HS-5 (cell line): ENCODE data around the gene ZNF552.

ENCODE experiments used
- DNase-seq: peaks from one replicate; pipeline ENCODE4 v3.0.0-alpha.2; 2012; ENCODE audit warnings: low read depth

The ZNF552 gene

DNA sequence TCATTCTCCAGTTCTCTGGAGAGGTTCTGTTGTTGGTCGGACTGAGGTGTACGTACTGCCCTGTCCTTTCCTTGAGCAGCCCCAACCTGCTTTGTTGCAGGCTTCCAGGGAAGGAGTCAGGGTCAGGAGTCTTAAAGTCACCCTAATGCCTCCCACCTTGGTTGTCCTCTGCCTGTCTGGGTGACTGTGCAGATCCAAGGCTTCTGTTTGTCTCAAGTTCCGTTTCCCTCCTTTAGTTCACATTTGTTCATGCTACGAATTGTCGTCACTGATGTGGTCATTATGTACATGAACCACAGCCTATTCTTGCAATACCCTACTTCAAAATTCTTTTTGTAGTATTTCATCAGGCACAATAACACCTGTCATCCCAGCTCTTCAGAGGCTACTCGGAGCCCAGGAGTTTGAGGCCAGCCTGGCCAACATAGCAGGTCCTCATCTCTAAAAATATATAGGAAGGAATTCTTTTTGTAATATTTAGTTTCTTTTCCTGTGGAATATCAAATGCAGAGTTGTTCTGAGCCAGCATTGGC, 37.9 kb downstream of the ZNF552 start:
- DNase-seq = no peak

DNA sequence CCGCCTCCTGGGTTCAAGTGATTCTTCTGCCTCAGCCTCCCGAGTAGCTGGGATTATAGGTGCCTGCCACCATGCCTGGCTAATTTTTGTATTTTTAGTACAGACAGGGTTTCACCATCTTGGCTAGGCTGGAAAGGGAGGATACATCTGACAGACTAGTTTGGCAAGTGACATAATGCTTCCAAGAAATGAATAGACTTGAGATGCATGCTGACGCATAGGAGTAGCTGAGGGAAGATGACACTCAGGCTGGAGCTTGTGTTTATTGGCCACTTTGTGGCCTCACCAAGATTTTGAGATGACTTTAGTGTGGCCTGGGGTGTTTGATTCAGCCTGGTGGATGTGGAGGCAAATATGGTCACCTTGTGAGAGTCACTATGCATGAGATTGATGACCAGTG, 41.2 kb downstream of the ZNF552 start:
- DNase-seq = no peak

DNA sequence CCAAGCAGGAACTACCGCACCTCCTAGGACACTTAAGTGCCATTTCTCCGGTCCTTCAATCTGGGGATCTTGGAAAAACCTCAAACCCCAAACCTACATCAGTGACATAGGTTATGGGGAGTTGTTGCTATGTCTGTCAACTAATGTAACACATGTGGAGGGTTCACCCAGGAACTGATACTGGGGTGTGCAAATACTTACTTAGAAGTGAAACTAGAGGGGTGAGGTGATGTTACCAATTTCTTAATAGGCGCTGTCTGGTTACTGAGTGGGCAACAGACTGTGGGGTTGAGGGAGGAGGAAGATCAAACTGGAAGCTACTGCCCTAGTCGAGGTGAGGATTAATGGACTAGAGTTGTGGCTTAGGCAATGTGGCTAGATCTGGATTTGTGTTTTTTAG, 43.3 kb downstream of the ZNF552 start:
- no peak for DNase-seq

DNA sequence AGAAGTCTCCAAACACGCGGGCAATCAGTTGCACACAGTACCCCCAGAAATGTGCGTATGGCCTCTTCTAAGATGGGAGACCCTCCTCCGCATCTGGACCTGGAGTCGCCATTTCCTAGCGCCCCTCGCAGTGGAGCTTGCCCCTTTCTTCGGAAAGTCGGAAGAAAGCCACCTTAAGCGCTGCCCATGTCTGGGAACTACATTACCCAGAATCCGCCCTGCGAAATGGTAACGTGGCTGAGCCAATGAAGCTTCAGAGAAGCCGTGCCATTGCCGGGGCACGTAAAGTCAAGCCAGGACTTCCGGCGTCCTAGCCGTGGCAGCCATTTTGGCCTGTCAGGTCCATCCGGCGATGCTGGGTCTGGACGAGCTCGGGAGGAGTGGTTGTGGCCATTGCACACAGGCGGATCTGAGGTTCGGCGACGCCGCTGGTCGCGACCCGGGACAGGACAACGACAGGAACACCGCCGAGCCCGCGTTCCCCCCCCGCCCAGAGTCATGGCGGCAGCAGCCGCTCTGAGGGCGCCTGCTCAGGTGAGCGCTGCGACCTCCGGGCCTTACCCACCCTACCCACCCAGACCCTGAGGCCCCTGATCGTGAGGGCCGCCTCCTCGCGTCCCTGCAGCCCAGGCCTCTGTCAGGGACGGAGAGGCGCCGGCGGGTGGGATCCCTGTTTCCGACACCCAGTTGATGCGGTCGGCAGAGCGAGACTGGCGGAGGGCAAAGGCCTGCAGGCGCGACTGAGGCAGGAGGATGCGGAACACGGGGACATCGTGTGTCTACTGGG, 45.2 kb downstream of the ZNF552 start, which contains the start of gene ZNF586:
Gene ZNF586 (plus strand): TSS at position 332 of the 787 bp plus-strand sequence. CDS start 167 bp downstream, at position 499.
- DNase-seq = peak; percentile 73

DNA sequence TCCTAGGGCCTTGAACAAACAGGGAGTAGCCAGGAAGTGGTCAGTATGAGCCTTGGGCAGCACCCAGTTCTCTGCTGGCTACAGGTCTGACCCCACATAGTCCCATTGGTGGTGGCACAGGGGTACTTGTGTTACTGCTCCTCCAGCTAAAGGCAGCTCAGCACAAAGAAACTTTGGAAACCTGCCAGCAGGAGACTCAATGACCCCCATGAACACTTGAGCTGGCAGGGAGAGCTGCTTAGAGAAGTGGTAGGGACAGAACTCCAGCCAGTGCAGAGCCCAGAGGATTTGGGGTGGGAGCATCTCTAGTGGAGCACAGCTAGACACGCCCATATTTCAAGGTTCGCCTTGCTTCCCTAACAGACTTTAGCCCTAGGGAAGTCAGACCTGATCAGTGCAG, 55.6 kb downstream of the ZNF552 start:
- no peak for DNase-seq

DNA sequence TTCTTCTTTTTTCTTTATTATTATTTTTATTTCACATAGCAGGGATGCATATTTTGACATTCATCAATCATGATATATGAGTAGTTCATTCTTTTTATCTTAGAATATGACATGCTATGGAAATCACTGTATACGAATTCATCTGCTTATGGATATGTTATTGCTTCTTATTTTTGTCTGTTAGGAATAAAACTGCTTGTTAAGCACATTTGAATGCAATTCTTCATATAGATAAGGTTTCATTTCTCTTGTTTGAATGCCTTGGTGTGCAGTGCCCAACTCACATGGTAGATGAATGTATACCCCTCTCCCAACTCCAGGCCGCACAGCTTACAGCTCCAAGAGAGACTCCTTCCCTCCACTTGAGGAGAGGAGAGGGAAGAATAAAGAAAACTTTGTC, 56.8 kb downstream of the ZNF552 start:
- no peak for DNase-seq
